GM19324 (cell line): Measurements from ENCODE around the gene CCDC70.

ENCODE experiments used
- ATAC-seq: cut with Tn5 transposase; IDR thresholded peaks from one replicate; pipeline ENCODE4 v1.9.1; 2021; ENCODE audit warnings: mild to moderate bottlenecking, moderate library complexity; ENCODE audit not compliant: unreplicated experiment, low FRiP score

The CCDC70 gene

GRCh38 chr13:51856027-51856736 lies 5.6 kb upstream of the CCDC70 start:
- ATAC-seq, result no peak

- no peak for ATAC-seq
These were observed 4.8 kb upstream of the CCDC70 start for GRCh38 chr13:51856998-51857397.

GRCh38 chr13:51858433-51859247 lies 3.1 kb upstream of the CCDC70 start:
- no peak for ATAC-seq

- ATAC-seq, result no peak
These were observed 1.2 kb downstream of the CCDC70 start for GRCh38 chr13:51862957-51863356.

GRCh38 chr13:51865838-51866237 lies 4.1 kb downstream of the CCDC70 start:
- ATAC-seq, result no peak

- ATAC-seq, result no peak
These were observed 5.3 kb downstream of the CCDC70 start for GRCh38 chr13:51867062-51867461.

GRCh38 chr13:51869916-51870315 lies 8.1 kb downstream of the CCDC70 start:
- ATAC-seq, result no peak

GRCh38 chr13:51870616-51871015 lies 8.8 kb downstream of the CCDC70 start:
- no peak for ATAC-seq

- ATAC-seq, result no peak
These were observed 11.5 kb downstream of the CCDC70 start for GRCh38 chr13:51873117-51873798.

- ATAC-seq, result no peak
These were observed 12.1 kb downstream of the CCDC70 start for GRCh38 chr13:51873837-51874236.

- no peak for ATAC-seq
These were observed 12.9 kb downstream of the CCDC70 start for GRCh38 chr13:51874651-51875050.

GRCh38 chr13:51879133-51879532 lies 17.4 kb downstream of the CCDC70 start:
- ATAC-seq, result no peak

- no peak for ATAC-seq
These were observed 19.5 kb downstream of the CCDC70 start for GRCh38 chr13:51881296-51881695.

GRCh38 chr13:51882570-51883225 lies 20.9 kb downstream of the CCDC70 start:
- no peak for ATAC-seq

- no peak for ATAC-seq
These were observed 21.4 kb downstream of the CCDC70 start for GRCh38 chr13:51883226-51883600.

- ATAC-seq, result no peak
These were observed 23.9 kb downstream of the CCDC70 start for GRCh38 chr13:51885651-51886050.

- ATAC-seq, result no peak
These were observed 25.7 kb downstream of the CCDC70 start for GRCh38 chr13:51887468-51887867.

- no peak for ATAC-seq
These were observed 30.9 kb downstream of the CCDC70 start for GRCh38 chr13:51892657-51893056.

- ATAC-seq, result no peak
These were observed 32.5 kb downstream of the CCDC70 start for GRCh38 chr13:51894239-51894638.

- ATAC-seq, result no peak
These were observed 34.4 kb downstream of the CCDC70 start for GRCh38 chr13:51895906-51896888.
